ENCODE data around the gene TLX1.

Gene TLX1

GRCh38 chr10:101134299-101135127, 3.4 kb downstream of the TLX1 start:
- no peak for DNase-seq (ENCODE audit: low spot score)

GRCh38 chr10:101135141-101136006, 4.3 kb downstream of the TLX1 start:
- no peak for DNase-seq (ENCODE audit: low spot score)

- no peak for DNase-seq (ENCODE audit: low spot score)
These were observed 5.1 kb downstream of the TLX1 start for GRCh38 chr10:101136007-101136707.

- no peak for DNase-seq (ENCODE audit: low spot score)
These were observed 5.6 kb downstream of the TLX1 start for GRCh38 chr10:101136708-101137121.

GRCh38 chr10:101137271-101137670, 6.2 kb downstream of the TLX1 start:
- no peak for DNase-seq (ENCODE audit: low spot score)

GRCh38 chr10:101138788-101139420, 7.8 kb downstream of the TLX1 start:
- DNase-seq (ENCODE audit: low spot score) = no peak

- no peak for DNase-seq (ENCODE audit: low spot score)
These were observed 8.4 kb downstream of the TLX1 start for GRCh38 chr10:101139421-101139911.

GRCh38 chr10:101140084-101140949, 9.2 kb downstream of the TLX1 start:
- DNase-seq (ENCODE audit: low spot score) = no peak

- no peak for DNase-seq (ENCODE audit: low spot score)
These were observed 10.0 kb downstream of the TLX1 start for GRCh38 chr10:101140950-101141615.

GRCh38 chr10:101141616-101142532, 10.8 kb downstream of the TLX1 start:
- DNase-seq (ENCODE audit: low spot score) = peak; percentile 91

- no peak for DNase-seq (ENCODE audit: low spot score)
These were observed 11.6 kb downstream of the TLX1 start for GRCh38 chr10:101142533-101143344.

- no peak for DNase-seq (ENCODE audit: low spot score)
These were observed 12.2 kb downstream of the TLX1 start for GRCh38 chr10:101143345-101143630.

GRCh38 chr10:101144053-101144452, 13.0 kb downstream of the TLX1 start:
- no peak for DNase-seq (ENCODE audit: low spot score)

GRCh38 chr10:101145145-101145544, 14.0 kb downstream of the TLX1 start:
- DNase-seq (ENCODE audit: low spot score) = no peak

GRCh38 chr10:101145750-101146391, 14.8 kb downstream of the TLX1 start:
- no peak for DNase-seq (ENCODE audit: low spot score)

- DNase-seq (ENCODE audit: low spot score) = peak; percentile 48
These were observed 15.5 kb downstream of the TLX1 start for GRCh38 chr10:101146392-101147251.

GRCh38 chr10:101151395-101151794, 20.3 kb downstream of the TLX1 start:
- no peak for DNase-seq (ENCODE audit: low spot score)

Data from AG08395 (cell line).